ENCODE measurements around the gene NID1. TPM values are rescaled to one million over a fixed set of nuclear protein-coding genes. Genes with fewer than 3 reads are reported as not detected.
A peak's percentile ranks its signal among the peaks of the same experiment; 100 is the strongest.
"Not testable (repeated sequence)": the region's sequence is repeated elsewhere in the genome, so short reads cannot be mapped to it uniquely, and the experiment has no call there.

NID1 gene
- total RNA-seq, 4 donors from 2014 or later: 27.9 to 48.4 (median 32.3) TPM

- Histone ChIP-seq H3K9me3 (no peaks in the 10 kb centered on the region), H3K27ac (no peak overlapping the region), H3K27me3 (no peaks in the 10 kb centered on the region), H3K36me3 (no peaks in the 10 kb centered on the region), H3K4me1 (peaks cover 10% of the 10 kb centered on the region), H3K4me3 (no peak overlapping the region)
- peak in 1 of 2 donors; percentile 16 for DNase-seq (ENCODE audit: low spot score in 2 of 2)
- 29% methylated on average over 8 of the region's 8 CpGs for WGBS
- no peak for TF ChIP-seq POLR2A (IDR thresholded peaks at IDR 0.05)
- TF ChIP-seq CTCF (IDR thresholded peaks at IDR 0.05): no peak
- TF ChIP-seq POLR2AphosphoS5 (IDR thresholded peaks at IDR 0.05): no peak
- TF ChIP-seq EP300 (IDR thresholded peaks at IDR 0.05): no peak
Measured at GRCh38 chr1:236083650-236084385, 18.9 kb upstream of the NID1 start.

- Histone ChIP-seq H3K4me3 (no peak overlapping the region), H3K27ac (no peak overlapping the region), H3K9me3 (no peaks in the 10 kb centered on the region), H3K27me3 (no peaks in the 10 kb centered on the region), H3K4me1 (peaks cover 10% of the 10 kb centered on the region), H3K36me3 (no peaks in the 10 kb centered on the region)
- WGBS: 95% methylated on average over 4 of the region's 4 CpGs
- no peak for DNase-seq (ENCODE audit: low spot score in 2 of 2)
- TF ChIP-seq POLR2AphosphoS5 (IDR thresholded peaks at IDR 0.05) (no peak), EP300 (IDR thresholded peaks at IDR 0.05) (no peak), CTCF (IDR thresholded peaks at IDR 0.05) (no peak), POLR2A (IDR thresholded peaks at IDR 0.05) (no peak)
Measured at GRCh38 chr1:236082526-236082925, 17.6 kb upstream of the NID1 start.

- no peak for DNase-seq (ENCODE audit: low spot score in 2 of 2)
- peaks cover 10% of the 10 kb centered on the region for H3K4me1 ChIP-seq
- H3K4me3 ChIP-seq: no peak overlapping the region
- H3K36me3 ChIP-seq: no peaks in the 10 kb centered on the region
- TF ChIP-seq POLR2A (IDR thresholded peaks at IDR 0.05) (no peak), EP300 (IDR thresholded peaks at IDR 0.05) (no peak), POLR2AphosphoS5 (IDR thresholded peaks at IDR 0.05) (no peak), CTCF (IDR thresholded peaks at IDR 0.05) (no peak)
- WGBS: 83% methylated on average over 10 of the region's 10 CpGs
- H3K27me3 ChIP-seq: no peaks in the 10 kb centered on the region
- no peak overlapping the region for H3K27ac ChIP-seq
- no peaks in the 10 kb centered on the region for H3K9me3 ChIP-seq
Measured at GRCh38 chr1:236081546-236082227, 16.8 kb upstream of the NID1 start.

- H3K4me1 ChIP-seq: peaks cover 10% of the 10 kb centered on the region
- H3K36me3 ChIP-seq: no peaks in the 10 kb centered on the region
- no peaks in the 10 kb centered on the region for H3K9me3 ChIP-seq
- H3K27me3 ChIP-seq: no peaks in the 10 kb centered on the region
- H3K27ac ChIP-seq: no peak overlapping the region
- no peak for TF ChIP-seq EP300 (IDR thresholded peaks at IDR 0.05)
- no peak for TF ChIP-seq POLR2A (IDR thresholded peaks at IDR 0.05)
- no peak for TF ChIP-seq CTCF (IDR thresholded peaks at IDR 0.05)
- no peak for TF ChIP-seq POLR2AphosphoS5 (IDR thresholded peaks at IDR 0.05)
- 95% methylated on average over 5 of the region's 5 CpGs for WGBS
- H3K4me3 ChIP-seq: no peak overlapping the region
- no peak for DNase-seq (ENCODE audit: low spot score in 2 of 2)
Measured at GRCh38 chr1:236079703-236080102, 14.8 kb upstream of the NID1 start.

- no peak overlapping the region for H3K4me3 ChIP-seq
- 89% methylated on average over 2 of the region's 2 CpGs for WGBS
- H3K27me3 ChIP-seq: no peaks in the 10 kb centered on the region
- no peak for TF ChIP-seq POLR2A (IDR thresholded peaks at IDR 0.05)
- TF ChIP-seq CTCF (IDR thresholded peaks at IDR 0.05): no peak
- TF ChIP-seq EP300 (IDR thresholded peaks at IDR 0.05): no peak
- no peak for TF ChIP-seq POLR2AphosphoS5 (IDR thresholded peaks at IDR 0.05)
- no peak overlapping the region for H3K27ac ChIP-seq
- no peaks in the 10 kb centered on the region for H3K36me3 ChIP-seq
- DNase-seq (ENCODE audit: low spot score in 2 of 2): no peak
- peaks cover 9% of the 10 kb centered on the region for H3K4me1 ChIP-seq
- no peaks in the 10 kb centered on the region for H3K9me3 ChIP-seq
Measured at GRCh38 chr1:236078993-236079392, 14.1 kb upstream of the NID1 start.

GRCh38 chr1:236078077-236078476 is 13.2 kb upstream of the NID1 start:
- H3K9me3 ChIP-seq; H3K27me3 ChIP-seq; DNase-seq (ENCODE audit: low spot score in 2 of 2); H3K4me1 ChIP-seq; H3K27ac ChIP-seq; H3K4me3 ChIP-seq; H3K36me3 ChIP-seq: not testable (repeated sequence)
- WGBS: 96% methylated on average over 4 of the region's 4 CpGs

All from suprapubic skin (tissue), 4 donors.